Naive thymus-derived CD4-positive, alpha-beta T cell (primary cell): ENCODE data around the gene MDFI. TPM values are rescaled to one million over a fixed set of nuclear protein-coding genes. Genes with fewer than 3 reads are reported as not detected.

ENCODE experiments used
- ATAC-seq: fragments of 150-1000 bp; cut with Tn5 transposase; 2 replicates; pipeline ENCODE4 v1.10.0; 2021; ENCODE audit warnings: mild to moderate bottlenecking, moderate library complexity
- CTCF ChIA-PET: fragments of 350-600 bp; sonication (Branson Sonifier 250); formaldehyde crosslinking; loops from one replicate; lab custom pipeline; 2021; ENCODE audit warnings: antibody characterized with exemption; lab: Charles Lee
- POLR2A ChIA-PET: fragments of 350-600 bp; sonication (Branson Sonifier 250); formaldehyde crosslinking; loops from one replicate; lab custom pipeline; 2021; ENCODE audit warnings: antibody characterized with exemption, inconsistent platforms; lab: Charles Lee
- DNase-seq, 9 donors: peaks; one replicate each; pipeline versions ENCODE4 v3.0.0 to v3.0.0-alpha.2; 2020 to 2022; ENCODE audit warnings: mixed read lengths in 1 of 9
- H3K27ac ChIP-seq: one replicate; pipeline ENCODE4 v1.7.0; 2013; ENCODE audit warnings: mild to moderate bottlenecking, low read depth, low read length, moderate library complexity
- H3K27me3 ChIP-seq, 2 donors: one replicate each; pipeline ENCODE4 v1.7.0; 2013; ENCODE audit warnings: low read length in 2 of 2, mild to moderate bottlenecking in 2 of 2, moderate library complexity in 2 of 2; ENCODE audit not compliant: control insufficient read depth in 2 of 2, insufficient read depth in 2 of 2
- H3K36me3 ChIP-seq, 3 experiments: 1 replicate in 2 of 3; 2 replicates in 1 of 3; pipeline ENCODE4 v1.7.0; 2013; ENCODE audit warnings: low read length in 3 of 3, mild to moderate bottlenecking in 3 of 3, moderate library complexity in 1 of 3; ENCODE audit not compliant: insufficient read depth in 3 of 3, control insufficient read depth in 2 of 3
- H3K4me1 ChIP-seq, 2 donors: one replicate each; pipeline ENCODE4 v1.7.0; 2013; ENCODE audit warnings: low read length in 2 of 2, mild to moderate bottlenecking in 2 of 2, moderate library complexity in 1 of 2; ENCODE audit not compliant: control insufficient read depth in 2 of 2, insufficient read depth in 2 of 2
- H3K4me3 ChIP-seq: 2 replicates; pipeline ENCODE4 v1.7.0; 2013; ENCODE audit warnings: mild to moderate bottlenecking, low read length
- H3K9me3 ChIP-seq, 3 experiments: 1 replicate in 2 of 3; 2 replicates in 1 of 3; pipeline ENCODE4 v1.7.0; 2013; ENCODE audit warnings: low read length in 3 of 3; ENCODE audit not compliant: control insufficient read depth in 2 of 3
- H3K27ac Mint-ChIP-seq, 9 donors: one replicate each; pipeline ENCODE4 v1.8.0; 2020 to 2022; ENCODE audit warnings: mixed read lengths in 9 of 9, mild to moderate bottlenecking in 8 of 9, moderate library complexity in 5 of 9, inconsistent platforms in 2 of 9
- H3K27me3 Mint-ChIP-seq, 5 donors: one replicate each; pipeline ENCODE4 v1.8.0; 2021 to 2022; ENCODE audit warnings: mixed read lengths in 5 of 5, mild to moderate bottlenecking in 1 of 5
- H3K36me3 Mint-ChIP-seq, 5 donors: one replicate each; pipeline ENCODE4 v1.8.0; 2020 to 2022; ENCODE audit warnings: mixed read lengths in 5 of 5, mild to moderate bottlenecking in 3 of 5, inconsistent platforms in 1 of 5
- H3K4me1 Mint-ChIP-seq, 7 donors: one replicate each; pipeline ENCODE4 v1.8.0; 2020 to 2022; ENCODE audit warnings: mixed read lengths in 7 of 7, mild to moderate bottlenecking in 3 of 7, inconsistent platforms in 1 of 7
- H3K4me3 Mint-ChIP-seq, 10 donors: one replicate each; pipeline ENCODE4 v1.8.0; 2020 to 2022; ENCODE audit warnings: mild to moderate bottlenecking in 10 of 10, mixed read lengths in 10 of 10, moderate library complexity in 6 of 10, inconsistent platforms in 2 of 10
- H3K9me3 Mint-ChIP-seq, 11 donors: one replicate each; pipeline ENCODE4 v1.8.0; 2020 to 2022; ENCODE audit warnings: mixed read lengths in 11 of 11, mild to moderate bottlenecking in 4 of 11, inconsistent platforms in 1 of 11, moderate library complexity in 1 of 11
- intact Hi-C, 2 donors: fragments of 100-400 bp; cut with micrococcal nuclease; formaldehyde crosslinking; loops; one replicate each; pipeline ENCODE4 v1.15.1; 2023
- polyA plus RNA-seq, 2 donors: library from polyadenylated mRNA; unstranded; fragments of 300-500 nt; fragmentation: Illumina TruSeq; gene quantifications; one replicate each; pipeline ENCODE4 v1.2.3, GENCODE V29; 2021
- total RNA-seq, 6 experiments: library from RNA in 5 of 6; stranded (reverse) in 5 of 6; gene quantifications; 1 replicate in 5 of 6; 2 replicates in 1 of 6; pipeline ENCODE4 v1.2.3 and lab custom pipeline; 2021 to 2026

The MDFI gene
- total and polyA plus RNA-seq, 7 experiments from 2014 or later: not detected

DNA sequence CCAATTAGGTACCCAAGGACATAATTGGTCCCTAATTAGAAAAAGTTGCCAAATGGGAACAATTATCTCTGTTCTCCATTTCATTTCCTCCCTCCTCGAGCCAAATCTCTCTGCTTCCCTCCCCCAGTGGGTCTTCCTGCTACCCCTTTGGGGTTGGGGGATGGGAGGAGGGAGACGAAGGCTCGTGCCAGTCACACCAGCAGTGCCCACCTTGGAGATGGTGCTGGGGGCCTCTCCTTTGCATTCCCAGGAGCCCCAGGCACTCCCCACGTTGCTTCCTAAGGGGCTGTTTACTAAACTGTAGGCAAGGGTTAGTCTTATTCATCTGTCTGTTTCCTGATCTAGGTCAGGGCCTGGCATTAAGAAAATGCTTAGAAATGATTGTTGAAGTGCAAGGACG is 33.1 kb downstream of the MDFI start:
- H3K4me1 Mint-ChIP-seq: no peaks in the 10 kb centered on the region
- DNase-seq: no peak
- H3K9me3 ChIP-seq: no peaks in the 10 kb centered on the region
- no peak overlapping the region for H3K4me3 Mint-ChIP-seq
- no peaks in the 10 kb centered on the region for H3K4me1 ChIP-seq
- H3K27ac ChIP-seq: no peak overlapping the region
- H3K36me3 ChIP-seq: no peaks in the 10 kb centered on the region
- ChIA-PET POLR2A (no interaction called here), CTCF (interaction anchor here (1.4 kb wide), 1 partner anchor 12 kb away, joined by 3 read pairs; no protein-coding TSS in a partner anchor)
- peaks cover 10 to 39% (median 24%) of the 10 kb centered on the region in 5 donors for H3K27me3 Mint-ChIP-seq
- no peak for ATAC-seq
- intact Hi-C loops: no loop called here
- H3K27me3 ChIP-seq: no peaks in the 10 kb centered on the region
- H3K4me3 ChIP-seq: no peak overlapping the region
- no peak overlapping the region for H3K27ac Mint-ChIP-seq
- no peaks in the 10 kb centered on the region for H3K36me3 Mint-ChIP-seq
- peaks cover 0 to 7% (median 0%) of the 10 kb centered on the region in 11 donors for H3K9me3 Mint-ChIP-seq

DNA sequence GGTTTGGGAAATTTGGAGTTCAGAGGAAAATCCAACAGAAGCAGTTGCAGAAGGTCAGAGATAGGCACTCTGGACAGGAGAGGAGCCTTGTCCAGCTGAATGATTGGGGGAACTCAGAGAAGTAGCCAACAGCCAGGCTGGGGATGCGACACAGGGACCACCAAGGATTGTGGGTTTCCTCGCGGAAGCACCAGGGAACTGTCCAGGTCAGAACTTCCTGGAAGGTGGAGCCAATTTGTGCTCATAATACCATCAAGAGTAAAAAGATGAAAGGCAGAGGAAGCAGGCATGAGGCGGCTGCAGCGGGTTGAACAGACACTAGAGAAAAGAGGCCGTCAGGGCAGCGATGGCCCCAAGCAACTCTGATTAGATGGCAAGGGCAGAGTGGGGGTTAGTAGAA is 33.7 kb downstream of the MDFI start:
- POLR2A ChIA-PET: no interaction called here
- H3K4me3 ChIP-seq: no peak overlapping the region
- H3K36me3 ChIP-seq: no peaks in the 10 kb centered on the region
- H3K4me1 Mint-ChIP-seq: no peaks in the 10 kb centered on the region
- H3K4me3 Mint-ChIP-seq: no peak overlapping the region
- H3K27me3 ChIP-seq: no peaks in the 10 kb centered on the region
- peaks cover 0 to 7% (median 0%) of the 10 kb centered on the region in 11 donors for H3K9me3 Mint-ChIP-seq
- H3K27me3 Mint-ChIP-seq: peaks cover 10 to 41% (median 31%) of the 10 kb centered on the region in 5 donors
- no peak for DNase-seq
- ATAC-seq: no peak
- intact Hi-C loops: no loop called here
- no peaks in the 10 kb centered on the region for H3K9me3 ChIP-seq
- H3K4me1 ChIP-seq: no peaks in the 10 kb centered on the region
- H3K27ac Mint-ChIP-seq: no peak overlapping the region
- H3K36me3 Mint-ChIP-seq: no peaks in the 10 kb centered on the region
- no peak overlapping the region for H3K27ac ChIP-seq
- CTCF ChIA-PET: interaction anchor here (1.4 kb wide), 1 partner anchor 11 kb away, joined by 3 read pairs; no protein-coding TSS in a partner anchor

DNA sequence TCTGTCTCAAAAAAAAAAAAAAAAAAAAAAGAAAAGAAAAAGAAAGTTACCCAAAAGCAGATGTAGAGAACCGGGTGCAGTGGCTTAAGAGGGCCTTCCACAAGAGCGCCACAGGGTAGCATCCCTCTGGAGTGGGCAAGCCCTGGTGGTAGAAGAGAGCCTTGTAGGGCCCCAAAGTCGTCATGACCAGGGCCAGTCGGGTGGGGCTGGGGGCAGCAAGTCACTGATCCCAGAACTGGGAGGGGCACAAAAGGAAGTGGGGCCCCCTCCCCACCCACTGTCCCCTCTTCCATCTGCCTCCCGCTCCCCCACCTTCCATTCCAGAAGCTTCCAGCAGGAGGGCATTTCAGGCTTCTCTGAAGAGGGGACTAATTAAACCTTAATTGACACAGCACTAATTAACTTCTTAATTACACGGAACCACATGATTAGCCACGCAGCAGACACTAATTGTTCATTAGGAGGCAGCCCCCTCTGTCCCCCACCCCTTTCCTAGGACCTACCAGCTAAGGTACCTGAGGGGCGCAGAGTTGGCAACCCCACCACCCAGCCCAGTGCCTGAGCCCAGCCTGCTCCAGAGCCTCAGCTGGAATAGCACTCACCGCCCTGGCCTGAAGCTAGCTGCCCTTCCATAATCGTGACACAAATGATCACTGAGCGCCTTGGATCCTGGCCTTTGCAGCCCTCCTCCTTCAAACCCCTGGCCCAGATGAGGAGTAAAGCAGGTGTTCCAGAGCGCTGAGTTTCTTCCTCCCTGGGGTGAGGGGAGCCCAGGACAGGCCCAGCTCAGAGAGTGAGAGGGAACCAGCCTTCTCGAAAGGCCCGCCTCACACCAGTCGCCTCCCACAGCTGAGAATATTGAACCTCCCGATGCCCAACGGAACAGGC is 34.8 kb downstream of the MDFI start:
- Histone ChIP-seq H3K4me1 (no peaks in the 10 kb centered on the region), H3K9me3 (no peaks in the 10 kb centered on the region), H3K36me3 (no peaks in the 10 kb centered on the region), H3K4me3 (no peak overlapping the region), H3K27me3 (no peaks in the 10 kb centered on the region), H3K27ac (no peak overlapping the region)
- ChIA-PET CTCF (no interaction called here), POLR2A (no interaction called here)
- Mint-ChIP-seq H3K4me1 (no peaks in the 10 kb centered on the region), H3K9me3 (peaks cover 0 to 7% (median 0%) of the 10 kb centered on the region in 11 donors), H3K4me3 (no peak overlapping the region), H3K27me3 (peaks cover 13 to 41% (median 28%) of the 10 kb centered on the region in 5 donors), H3K36me3 (no peaks in the 10 kb centered on the region), H3K27ac (peak overlapping the region in 1 of 9 donors; percentile 8)
- ATAC-seq (no peak), DNase-seq (no peak)
- intact Hi-C loops: no loop called here

DNA sequence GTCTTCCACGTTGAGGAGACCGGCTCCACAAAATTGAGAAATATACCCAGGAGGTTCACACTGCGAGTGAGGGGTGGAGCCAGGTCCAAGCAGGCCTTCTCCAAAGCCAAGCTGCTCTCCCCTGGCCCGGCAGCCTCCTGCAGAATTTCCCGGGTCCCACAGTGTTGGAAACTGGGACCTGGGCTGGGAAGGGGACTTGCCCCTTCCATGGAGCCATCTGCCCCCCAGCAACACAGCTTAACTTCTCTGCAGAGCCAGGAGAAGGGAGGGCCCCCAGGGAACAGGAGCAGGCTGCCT is 35.4 kb downstream of the MDFI start:
- DNase-seq (no peak), ATAC-seq (no peak)
- Mint-ChIP-seq H3K4me1 (no peaks in the 10 kb centered on the region), H3K9me3 (peaks cover 0 to 7% (median 0%) of the 10 kb centered on the region in 11 donors), H3K27ac (no peak overlapping the region), H3K27me3 (peaks cover 13 to 41% (median 26%) of the 10 kb centered on the region in 5 donors), H3K36me3 (no peaks in the 10 kb centered on the region), H3K4me3 (no peak overlapping the region)
- Histone ChIP-seq H3K4me1 (no peaks in the 10 kb centered on the region), H3K9me3 (no peaks in the 10 kb centered on the region), H3K27ac (no peak overlapping the region), H3K27me3 (no peaks in the 10 kb centered on the region), H3K36me3 (no peaks in the 10 kb centered on the region), H3K4me3 (no peak overlapping the region)
- ChIA-PET CTCF (no interaction called here), POLR2A (no interaction called here)
- intact Hi-C loops: no loop called here

DNA sequence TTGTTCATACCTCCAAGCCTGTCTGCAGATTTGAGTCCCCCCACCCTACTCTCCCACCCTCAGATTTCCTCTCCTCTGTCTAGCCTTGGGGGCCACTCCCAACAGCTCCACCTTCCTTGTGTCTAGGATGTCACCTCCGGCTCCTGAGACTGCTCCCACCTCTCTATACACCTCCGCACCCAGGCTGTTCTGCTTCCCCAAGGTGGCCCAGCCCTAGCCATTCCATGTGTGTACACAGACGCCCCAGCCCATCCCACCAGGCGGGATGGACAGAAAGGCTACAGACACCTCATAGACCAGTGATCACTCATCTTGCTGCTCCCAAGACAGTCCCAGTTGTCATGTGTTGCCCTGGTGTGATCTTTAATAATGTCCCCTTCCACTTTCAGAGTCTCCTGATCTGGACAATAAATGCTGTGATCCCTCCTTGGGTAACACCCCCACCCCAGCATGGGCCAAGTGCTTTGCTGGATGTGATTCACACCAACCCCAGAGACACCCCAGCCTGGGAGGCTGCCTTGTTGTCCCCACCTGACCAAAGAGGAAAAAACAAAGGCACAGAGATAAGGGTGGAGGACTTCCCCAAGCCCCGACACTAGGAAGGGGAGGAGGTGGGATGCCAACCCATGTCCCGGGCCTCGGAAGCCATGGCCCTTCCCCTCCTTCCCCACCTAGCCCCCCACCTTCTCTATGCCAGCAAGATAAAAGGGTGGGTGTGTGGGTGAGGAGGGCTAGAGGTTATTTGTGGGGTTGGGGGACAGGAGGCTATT is 36.1 kb downstream of the MDFI start:
- no peaks in the 10 kb centered on the region for H3K4me1 Mint-ChIP-seq
- Histone ChIP-seq H3K27me3 (no peaks in the 10 kb centered on the region), H3K36me3 (no peaks in the 10 kb centered on the region), H3K27ac (no peak overlapping the region), H3K9me3 (no peaks in the 10 kb centered on the region), H3K4me1 (no peaks in the 10 kb centered on the region), H3K4me3 (no peak overlapping the region)
- peaks cover 10 to 41% (median 24%) of the 10 kb centered on the region in 5 donors for H3K27me3 Mint-ChIP-seq
- ATAC-seq: no peak
- peaks cover 0 to 4% (median 0%) of the 10 kb centered on the region in 11 donors for H3K9me3 Mint-ChIP-seq
- no peak overlapping the region for H3K27ac Mint-ChIP-seq
- intact Hi-C loops: no loop called here
- H3K4me3 Mint-ChIP-seq: no peak overlapping the region
- DNase-seq: no peak
- H3K36me3 Mint-ChIP-seq: no peaks in the 10 kb centered on the region
- POLR2A ChIA-PET: no interaction called here
- CTCF ChIA-PET: no interaction called here

DNA sequence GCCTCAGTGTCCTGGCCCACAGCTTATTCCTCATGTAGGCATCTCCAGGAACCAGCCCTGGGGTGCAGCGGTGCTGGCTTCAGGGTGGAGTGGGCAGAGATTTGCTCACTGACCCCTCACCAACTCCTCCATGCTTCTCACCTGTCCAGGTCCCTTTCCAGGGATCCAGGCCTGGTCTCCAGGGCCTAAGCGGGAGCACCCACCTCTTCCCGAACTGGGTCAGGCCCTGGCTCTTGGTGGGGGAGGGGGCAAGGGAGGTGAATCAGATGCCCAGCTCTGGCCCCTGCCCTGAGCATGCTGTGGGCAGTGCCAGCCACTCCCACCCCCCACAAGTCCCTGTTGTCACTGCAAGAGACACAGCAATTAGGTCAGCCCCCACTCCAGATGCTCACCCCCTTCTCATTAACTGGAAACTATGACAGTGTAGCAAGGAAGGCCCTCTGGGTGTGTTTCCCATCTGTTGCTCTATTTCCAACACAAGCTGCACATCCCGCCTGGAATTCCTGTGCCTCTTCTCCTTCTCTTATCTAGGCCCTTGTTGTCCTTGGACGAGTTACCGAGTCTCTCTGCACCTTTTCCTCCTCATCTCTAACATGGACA is 37.0 kb downstream of the MDFI start:
- Histone ChIP-seq H3K9me3 (no peaks in the 10 kb centered on the region), H3K36me3 (no peaks in the 10 kb centered on the region), H3K4me3 (no peak overlapping the region), H3K27ac (no peak overlapping the region), H3K27me3 (no peaks in the 10 kb centered on the region), H3K4me1 (no peaks in the 10 kb centered on the region)
- CTCF ChIA-PET: no interaction called here
- intact Hi-C loops: no loop called here
- no peak for DNase-seq
- POLR2A ChIA-PET: no interaction called here
- Mint-ChIP-seq H3K4me3 (no peak overlapping the region), H3K9me3 (peaks cover 0 to 2% (median 0%) of the 10 kb centered on the region in 11 donors), H3K36me3 (no peaks in the 10 kb centered on the region), H3K27me3 (peaks cover 10 to 40% (median 21%) of the 10 kb centered on the region in 5 donors), H3K27ac (peak overlapping the region in 1 of 9 donors; percentile 20), H3K4me1 (no peaks in the 10 kb centered on the region)
- ATAC-seq: no peak
